ENCODE data around the gene ADARB2.

Gene ADARB2

GRCh38 chr10:1190791-1191490, 546.4 kb downstream of the ADARB2 start:
- DNase-seq, result no peak

GRCh38 chr10:1190052-1190395, 547.3 kb downstream of the ADARB2 start:
- no peak for DNase-seq

GRCh38 chr10:1189166-1190051, 547.9 kb downstream of the ADARB2 start:
- DNase-seq, result no peak

- no peak for DNase-seq
Observed at GRCh38 chr10:1188558-1189135, 548.7 kb downstream of the ADARB2 start.

- DNase-seq, result no peak
Observed at GRCh38 chr10:1187855-1188557, 549.3 kb downstream of the ADARB2 start.

- DNase-seq, result no peak
Observed at GRCh38 chr10:1187151-1187854, 550.0 kb downstream of the ADARB2 start.

- DNase-seq, result no peak
Observed at GRCh38 chr10:1186683-1186990, 550.7 kb downstream of the ADARB2 start.

- DNase-seq, result no peak
Observed at GRCh38 chr10:1185911-1186682, 551.2 kb downstream of the ADARB2 start.

GRCh38 chr10:1184541-1185430, 552.5 kb downstream of the ADARB2 start:
- DNase-seq, result no peak

GRCh38 chr10:1183701-1184100, 553.6 kb downstream of the ADARB2 start:
- no peak for DNase-seq

GRCh38 chr10:1183033-1183396, 554.3 kb downstream of the ADARB2 start:
- DNase-seq, result no peak

GRCh38 chr10:1182280-1183032, 554.9 kb downstream of the ADARB2 start:
- no peak for DNase-seq

- no peak for DNase-seq
Observed at GRCh38 chr10:1180836-1181235, 556.5 kb downstream of the ADARB2 start.

GRCh38 chr10:1180071-1180730, 557.1 kb downstream of the ADARB2 start:
- no peak for DNase-seq

- DNase-seq, result no peak
Observed at GRCh38 chr10:1179346-1180070, 557.8 kb downstream of the ADARB2 start.

GRCh38 chr10:1178506-1178905, 558.8 kb downstream of the ADARB2 start:
- DNase-seq, result no peak

- DNase-seq, result no peak
Observed at GRCh38 chr10:1177936-1178335, 559.4 kb downstream of the ADARB2 start.

- no peak for DNase-seq
Observed at GRCh38 chr10:1175956-1176565, 561.3 kb downstream of the ADARB2 start.

- DNase-seq, result no peak
Observed at GRCh38 chr10:1174022-1174421, 563.3 kb downstream of the ADARB2 start.
